Activated naive CD4-positive, alpha-beta T cell treated with anti-CD3 and anti-CD28 coated beads for 36 hours (primary cell): Measurements from ENCODE around the gene KIF21A. TPM values are rescaled to one million over a fixed set of nuclear protein-coding genes. Genes with fewer than 3 reads are reported as not detected.

ENCODE experiments used
- CTCF ChIA-PET: fragments of 350-600 bp; sonication (Branson Sonifier 250); formaldehyde crosslinking; loops from one replicate; lab custom pipeline; 2021; ENCODE audit warnings: antibody characterized with exemption; lab: Charles Lee
- DNase-seq: peaks from one replicate; pipeline ENCODE4 v3.0.0-alpha.2; 2020
- H3K27ac Mint-ChIP-seq: one replicate; pipeline ENCODE4 v1.8.0; 2021; ENCODE audit warnings: mild to moderate bottlenecking, mixed read lengths
- H3K27me3 Mint-ChIP-seq: one replicate; pipeline ENCODE4 v1.8.0; 2021; ENCODE audit warnings: low read depth, mixed read lengths
- H3K36me3 Mint-ChIP-seq: one replicate; pipeline ENCODE4 v1.8.0; 2021; ENCODE audit warnings: low read depth, mixed read lengths
- H3K4me1 Mint-ChIP-seq: one replicate; pipeline ENCODE4 v1.8.0; 2021; ENCODE audit warnings: low read depth, mixed read lengths
- H3K4me3 Mint-ChIP-seq: one replicate; pipeline ENCODE4 v1.8.0; 2021; ENCODE audit warnings: mild to moderate bottlenecking, moderate library complexity, mixed read lengths
- H3K9me3 Mint-ChIP-seq: one replicate; pipeline ENCODE4 v1.8.0; 2021; ENCODE audit warnings: mixed read lengths
- intact Hi-C: fragments of 100-400 bp; cut with micrococcal nuclease; formaldehyde crosslinking; loops from one replicate; pipeline ENCODE4 v1.15.1; 2023
- total RNA-seq, 2 experiments: library from RNA; stranded (reverse); gene quantifications; one replicate each; pipeline ENCODE4 v1.2.3, GENCODE V29; 2021

The KIF21A gene
- total RNA-seq, 2 experiments from 2014 or later = 21.4 to 22.0 TPM

- DNase-seq = no peak
- peaks cover 16% of the 10 kb centered on the region for H3K36me3 Mint-ChIP-seq
- no peaks in the 10 kb centered on the region for H3K9me3 Mint-ChIP-seq
- no peaks in the 10 kb centered on the region for H3K4me1 Mint-ChIP-seq
- CTCF ChIA-PET = no interaction called here
- no peak overlapping the region for H3K27ac Mint-ChIP-seq
- H3K27me3 Mint-ChIP-seq = no peaks in the 10 kb centered on the region
- H3K4me3 Mint-ChIP-seq = no peak overlapping the region
- intact Hi-C loops = no loop called here
Observed at GRCh38 chr12:39351153-39351552, 91.8 kb downstream of the KIF21A start.

- Mint-ChIP-seq H3K36me3 (peaks cover 11% of the 10 kb centered on the region), H3K27me3 (no peaks in the 10 kb centered on the region), H3K4me1 (no peaks in the 10 kb centered on the region), H3K4me3 (no peak overlapping the region), H3K9me3 (no peaks in the 10 kb centered on the region), H3K27ac (no peak overlapping the region)
- no peak for DNase-seq
- CTCF ChIA-PET = interaction anchor here (0.6 to 1.1 kb wide), 2 partner anchors 24 to 109 kb away, joined by 3 read pairs; no protein-coding TSS in a partner anchor
- intact Hi-C loops = no loop called here
Observed at GRCh38 chr12:39348941-39349626, 93.8 kb downstream of the KIF21A start.

GRCh38 chr12:39348523-39348922, 94.4 kb downstream of the KIF21A start:
- H3K27ac Mint-ChIP-seq = no peak overlapping the region
- intact Hi-C loops = no loop called here
- H3K36me3 Mint-ChIP-seq = peaks cover 9% of the 10 kb centered on the region
- H3K27me3 Mint-ChIP-seq = no peaks in the 10 kb centered on the region
- no peaks in the 10 kb centered on the region for H3K4me1 Mint-ChIP-seq
- H3K4me3 Mint-ChIP-seq = no peak overlapping the region
- no peaks in the 10 kb centered on the region for H3K9me3 Mint-ChIP-seq
- CTCF ChIA-PET = interaction anchor here (0.6 to 1.1 kb wide), 2 partner anchors 23 to 109 kb away, joined by 3 read pairs; no protein-coding TSS in a partner anchor
- DNase-seq = no peak

GRCh38 chr12:39344926-39345325, 98.0 kb downstream of the KIF21A start:
- intact Hi-C loops = no loop called here
- no peaks in the 10 kb centered on the region for H3K9me3 Mint-ChIP-seq
- H3K27ac Mint-ChIP-seq = no peak overlapping the region
- no peak overlapping the region for H3K4me3 Mint-ChIP-seq
- no peak for DNase-seq
- H3K4me1 Mint-ChIP-seq = peaks cover 11% of the 10 kb centered on the region
- peaks cover 9% of the 10 kb centered on the region for H3K36me3 Mint-ChIP-seq
- H3K27me3 Mint-ChIP-seq = no peaks in the 10 kb centered on the region
- CTCF ChIA-PET = no interaction called here

GRCh38 chr12:39343665-39344064, 99.3 kb downstream of the KIF21A start:
- CTCF ChIA-PET = interaction anchor here (1.4 kb wide), 1 partner anchor 25 kb away, joined by 10 read pairs; no protein-coding TSS in a partner anchor

GRCh38 chr12:39341761-39342160, 101.2 kb downstream of the KIF21A start:
- H3K27me3 Mint-ChIP-seq = no peaks in the 10 kb centered on the region
- no peak overlapping the region for H3K4me3 Mint-ChIP-seq
- DNase-seq = no peak
- H3K27ac Mint-ChIP-seq = no peak overlapping the region
- peaks cover 7% of the 10 kb centered on the region for H3K36me3 Mint-ChIP-seq
- H3K9me3 Mint-ChIP-seq = no peaks in the 10 kb centered on the region
- intact Hi-C loops = no loop called here
- CTCF ChIA-PET = no interaction called here
- H3K4me1 Mint-ChIP-seq = peaks cover 11% of the 10 kb centered on the region

More at GRCh38 chr12:39343665-39344064, 99.3 kb downstream of the KIF21A start:
- no peak for DNase-seq
- Mint-ChIP-seq H3K27ac (no peak overlapping the region), H3K36me3 (peaks cover 7% of the 10 kb centered on the region), H3K4me1 (peaks cover 11% of the 10 kb centered on the region), H3K27me3 (no peaks in the 10 kb centered on the region), H3K4me3 (no peak overlapping the region), H3K9me3 (no peaks in the 10 kb centered on the region)
- intact Hi-C loops = no loop called here

GRCh38 chr12:39341179-39341578, 101.7 kb downstream of the KIF21A start:
- intact Hi-C loops = no loop called here
- Mint-ChIP-seq H3K4me1 (peaks cover 11% of the 10 kb centered on the region), H3K27ac (no peak overlapping the region), H3K4me3 (no peak overlapping the region), H3K27me3 (no peaks in the 10 kb centered on the region), H3K9me3 (no peaks in the 10 kb centered on the region), H3K36me3 (peaks cover 7% of the 10 kb centered on the region)
- CTCF ChIA-PET = no interaction called here
- no peak for DNase-seq

- intact Hi-C loops = no loop called here
- H3K9me3 Mint-ChIP-seq = no peaks in the 10 kb centered on the region
- no peaks in the 10 kb centered on the region for H3K27me3 Mint-ChIP-seq
- H3K27ac Mint-ChIP-seq = no peak overlapping the region
- H3K4me1 Mint-ChIP-seq = peaks cover 12% of the 10 kb centered on the region
- no peak overlapping the region for H3K4me3 Mint-ChIP-seq
- peaks cover 30% of the 10 kb centered on the region for H3K36me3 Mint-ChIP-seq
- no peak for DNase-seq
- CTCF ChIA-PET = no interaction called here
Observed at GRCh38 chr12:39332661-39333175, 110.2 kb downstream of the KIF21A start.

- Mint-ChIP-seq H3K27me3 (no peaks in the 10 kb centered on the region), H3K4me1 (peaks cover 12% of the 10 kb centered on the region), H3K9me3 (no peaks in the 10 kb centered on the region), H3K4me3 (no peak overlapping the region), H3K36me3 (peaks cover 30% of the 10 kb centered on the region), H3K27ac (no peak overlapping the region)
- CTCF ChIA-PET = no interaction called here
- intact Hi-C loops = no loop called here
- no peak for DNase-seq
Observed at GRCh38 chr12:39331539-39332261, 111.2 kb downstream of the KIF21A start.

- no peaks in the 10 kb centered on the region for H3K27me3 Mint-ChIP-seq
- H3K4me3 Mint-ChIP-seq = no peak overlapping the region
- CTCF ChIA-PET = no interaction called here
- no peak overlapping the region for H3K27ac Mint-ChIP-seq
- H3K4me1 Mint-ChIP-seq = peaks cover 12% of the 10 kb centered on the region
- intact Hi-C loops = no loop called here
- no peaks in the 10 kb centered on the region for H3K9me3 Mint-ChIP-seq
- H3K36me3 Mint-ChIP-seq = peaks cover 26% of the 10 kb centered on the region
- no peak for DNase-seq
Observed at GRCh38 chr12:39329876-39330275, 113.0 kb downstream of the KIF21A start.

- intact Hi-C loops = no loop called here
- no peaks in the 10 kb centered on the region for H3K27me3 Mint-ChIP-seq
- H3K4me3 Mint-ChIP-seq = no peak overlapping the region
- CTCF ChIA-PET = no interaction called here
- peaks cover 12% of the 10 kb centered on the region for H3K4me1 Mint-ChIP-seq
- no peak overlapping the region for H3K27ac Mint-ChIP-seq
- DNase-seq = no peak
- no peaks in the 10 kb centered on the region for H3K9me3 Mint-ChIP-seq
- H3K36me3 Mint-ChIP-seq = peaks cover 26% of the 10 kb centered on the region
Observed at GRCh38 chr12:39329018-39329417, 113.9 kb downstream of the KIF21A start.

- Mint-ChIP-seq H3K4me1 (peaks cover 12% of the 10 kb centered on the region), H3K36me3 (peaks cover 26% of the 10 kb centered on the region), H3K27ac (no peak overlapping the region), H3K9me3 (no peaks in the 10 kb centered on the region), H3K27me3 (no peaks in the 10 kb centered on the region), H3K4me3 (no peak overlapping the region)
- intact Hi-C loops = no loop called here
- CTCF ChIA-PET = no interaction called here
- no peak for DNase-seq
Observed at GRCh38 chr12:39327965-39328364, 115.0 kb downstream of the KIF21A start.
